Liver (tissue), 9 donors: Measurements from ENCODE around the gene LAMA2. TPM values are rescaled to one million over a fixed set of nuclear protein-coding genes. Genes with fewer than 3 reads are reported as not detected.

ENCODE experiments used
- DNase-seq: peaks from one replicate; pipeline ENCODE4 v3.0.0-alpha.2; 2017; ENCODE audit warnings: low spot score
- H3K27ac ChIP-seq, 2 donors: one replicate each; pipeline ENCODE4 v1.7.0; 2013; ENCODE audit warnings: inconsistent platforms in 2 of 2, low read length in 2 of 2, control low read depth in 1 of 2, low read depth in 1 of 2, mild to moderate bottlenecking in 1 of 2
- H3K27me3 ChIP-seq, 4 donors: one replicate each; pipeline versions ENCODE4 v1.6.1 to v1.7.0; 2013; ENCODE audit warnings: low read length in 3 of 4, inconsistent platforms in 1 of 4, mild to moderate bottlenecking in 1 of 4, moderate library complexity in 1 of 4; ENCODE audit not compliant: control insufficient read depth in 4 of 4, insufficient read depth in 4 of 4
- H3K36me3 ChIP-seq, 4 donors: one replicate each; pipeline versions ENCODE4 v1.6.1 to v1.7.0; 2013; ENCODE audit warnings: low read length in 3 of 4, mild to moderate bottlenecking in 3 of 4, low read depth in 1 of 4, moderate library complexity in 1 of 4; ENCODE audit not compliant: control insufficient read depth in 4 of 4, insufficient read depth in 3 of 4
- H3K4me1 ChIP-seq, 4 donors: one replicate each; pipeline versions ENCODE4 v1.6.1 to v1.7.0; 2013; ENCODE audit warnings: low read length in 3 of 4, mild to moderate bottlenecking in 3 of 4, moderate library complexity in 1 of 4; ENCODE audit not compliant: control insufficient read depth in 4 of 4, insufficient read depth in 4 of 4
- H3K4me3 ChIP-seq, 3 donors: one replicate each; pipeline versions ENCODE4 v1.6.1 to v1.7.0; 2013; ENCODE audit warnings: low read length in 3 of 3, control low read depth in 1 of 3, low read depth in 1 of 3, mild to moderate bottlenecking in 1 of 3
- H3K9ac ChIP-seq, 2 donors: one replicate each; pipeline ENCODE4 v1.7.0; 2013; ENCODE audit warnings: low read length in 2 of 2, mild to moderate bottlenecking in 2 of 2, moderate library complexity in 2 of 2, control low read depth in 1 of 2, low read depth in 1 of 2
- H3K9me3 ChIP-seq, 4 donors: one replicate each; pipeline versions ENCODE4 v1.6.1 to v1.7.0; 2013; ENCODE audit warnings: low read length in 3 of 4; ENCODE audit not compliant: control insufficient read depth in 4 of 4
- EGR1 ChIP-seq, 2 donors: IDR thresholded peaks; 2 replicates each; pipeline ENCODE4 v1.6.1; 2016 to 2018; ENCODE audit warnings: antibody characterized with exemption in 2 of 2, low read depth in 2 of 2
- FOXA1 ChIP-seq: IDR thresholded peaks from 2 replicates; pipeline ENCODE4 v1.6.1; 2016; ENCODE audit warnings: antibody characterized with exemption
- FOXA2 ChIP-seq: IDR thresholded peaks from 2 replicates; pipeline ENCODE4 v1.6.1; 2016; ENCODE audit warnings: antibody characterized with exemption
- GABPA ChIP-seq, 2 donors: IDR thresholded peaks in 1 of 2; conservative IDR thresholded peaks in 1 of 2; 2 replicates each; pipeline ENCODE4 v1.6.1; 2016; ENCODE audit warnings: antibody characterized with exemption in 2 of 2, mild to moderate bottlenecking in 1 of 2, moderate library complexity in 1 of 2
- HNF4A ChIP-seq, 2 donors: conservative IDR thresholded peaks; 2 replicates each; pipeline ENCODE4 v1.6.1; 2016; ENCODE audit warnings: antibody characterized with exemption in 2 of 2, mild to moderate bottlenecking in 2 of 2
- HNF4G ChIP-seq: IDR thresholded peaks from 2 replicates; pipeline ENCODE4 v1.6.1; 2016; ENCODE audit warnings: antibody characterized with exemption
- JUND ChIP-seq, 2 donors: IDR thresholded peaks; 2 replicates each; pipeline ENCODE4 v1.6.1; 2016; ENCODE audit warnings: antibody characterized with exemption in 2 of 2
- MAX ChIP-seq: IDR thresholded peaks from 2 replicates; pipeline ENCODE4 v1.6.1; 2016; ENCODE audit warnings: antibody characterized with exemption
- NR2F2 ChIP-seq: IDR thresholded peaks from 2 replicates; pipeline ENCODE4 v1.6.1; 2016; ENCODE audit warnings: antibody characterized with exemption
- RAD21 ChIP-seq, 2 donors: IDR thresholded peaks; 2 replicates each; pipeline ENCODE4 v1.6.1; 2016; ENCODE audit warnings: antibody characterized with exemption in 2 of 2, mild to moderate bottlenecking in 2 of 2
- RXRA ChIP-seq, 2 donors: IDR thresholded peaks; 2 replicates each; pipeline ENCODE4 v1.6.1; 2017 to 2018; ENCODE audit warnings: antibody characterized with exemption in 2 of 2, mild to moderate bottlenecking in 1 of 2
- SP1 ChIP-seq: IDR thresholded peaks from 2 replicates; pipeline ENCODE4 v1.6.1; 2018; ENCODE audit warnings: antibody characterized with exemption, mild to moderate bottlenecking
- TAF1 ChIP-seq: conservative IDR thresholded peaks from 2 replicates; pipeline ENCODE4 v1.6.1; 2016; ENCODE audit warnings: antibody characterized with exemption, mild to moderate bottlenecking
- YY1 ChIP-seq: IDR thresholded peaks from 2 replicates; pipeline ENCODE4 v1.6.1; 2016; ENCODE audit warnings: antibody characterized with exemption, mild to moderate bottlenecking
- ZBTB33 ChIP-seq: IDR thresholded peaks from 2 replicates; pipeline ENCODE4 v1.6.1; 2016; ENCODE audit warnings: antibody characterized with exemption
- whole genome bisulfite sequencing: extraction: QIAGEN DNeasy Blood & Tissue Kit; methylation state at CpG from one replicate; pipeline ENCODE4 v1.1.7; 2013; 5-methylcytosine and 5-hydroxymethylcytosine counted together
- polyA plus RNA-seq, 2 donors: library from polyadenylated mRNA; stranded (reverse) in 1 of 2; unstranded in 1 of 2; fragments of 200-250 nt in 1 of 2; fragments of >200 nt in 1 of 2; fragmentation: Nextera tagmentation in 1 of 2; extraction: Ambion mirVana in 1 of 2; gene quantifications; one replicate each; pipeline versions ENCODE4 v1.2.1 to v1.2.3, GENCODE V29; 2013 to 2015
- total RNA-seq, 2 donors: library from RNA; depleted of rRNA; stranded (reverse); fragments of >200 nt; gene quantifications; one replicate each; pipeline ENCODE4 v1.2.3, GENCODE V29; 2014
- TF ChIP-seq, protein P1 (sequence below): IDR thresholded peaks from 2 replicates; pipeline ENCODE4 v1.6.1; 2016; ENCODE audit warnings: antibody characterized with exemption, mild to moderate bottlenecking
- TF ChIP-seq, protein P2 (sequence below): fragments of 150-350 bp; IDR thresholded peaks from 2 replicates; pipeline ENCODE4 v1.5.1; 2017; ENCODE audit warnings: improper control_type of control experiment, low read depth, low read length; ENCODE audit not compliant: missing input control
- TF ChIP-seq, protein P3 (sequence below): IDR thresholded peaks from 2 replicates; pipeline ENCODE4 v1.6.1; 2016; ENCODE audit warnings: antibody characterized with exemption
- donor health status: healthy.
- donor health status: healthy.
- donor health status: healthy.
- donor health status: healthy.
- donor health status: healthy.

Gene LAMA2
- total and polyA plus RNA-seq, 4 donors = 1.3 to 17.0 (median 3.0) TPM

DNA sequence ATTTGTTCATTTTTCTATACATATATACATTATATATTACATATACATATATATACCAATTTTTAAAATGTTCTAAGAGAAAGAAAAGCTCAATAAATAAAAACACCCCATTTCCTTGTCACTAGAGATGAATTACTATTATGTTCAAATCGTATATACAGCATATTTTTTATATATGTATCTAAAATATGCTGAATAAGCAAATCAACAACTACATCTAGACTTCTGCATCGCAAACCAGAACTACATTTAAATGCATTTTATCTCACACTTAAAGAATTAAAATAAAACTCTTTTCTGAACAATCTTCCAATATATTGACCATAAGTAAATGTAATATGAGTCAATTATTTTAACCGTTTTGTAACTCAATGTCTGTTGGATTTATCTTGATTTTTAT lies 133.9 kb downstream of the LAMA2 start:
- Histone ChIP-seq H3K27ac (no peak overlapping the region), H3K36me3 (no peaks in the 10 kb centered on the region), H3K9ac (no peak overlapping the region), H3K4me1 (no peaks in the 10 kb centered on the region), H3K4me3 (no peak overlapping the region), H3K9me3 (no peaks in the 10 kb centered on the region), H3K27me3 (peaks cover 0 to 2% (median 0%) of the 10 kb centered on the region in 4 donors)
- DNase-seq = no peak
- TF ChIP-seq GABPA (IDR thresholded peaks at IDR 0.05 in 1 of 2, conservative IDR thresholded peaks at IDR 0.05 in 1 of 2) (no peak), HNF4A (conservative IDR thresholded peaks at IDR 0.05) (no peak), TAF1 (no peak), RAD21 (IDR thresholded peaks at IDR 0.05) (no peak), FOXA2 (no peak), HNF4G (no peak), SP1 (no peak)
- 71% methylated on average over 3 of the region's 3 CpGs for WGBS

DNA sequence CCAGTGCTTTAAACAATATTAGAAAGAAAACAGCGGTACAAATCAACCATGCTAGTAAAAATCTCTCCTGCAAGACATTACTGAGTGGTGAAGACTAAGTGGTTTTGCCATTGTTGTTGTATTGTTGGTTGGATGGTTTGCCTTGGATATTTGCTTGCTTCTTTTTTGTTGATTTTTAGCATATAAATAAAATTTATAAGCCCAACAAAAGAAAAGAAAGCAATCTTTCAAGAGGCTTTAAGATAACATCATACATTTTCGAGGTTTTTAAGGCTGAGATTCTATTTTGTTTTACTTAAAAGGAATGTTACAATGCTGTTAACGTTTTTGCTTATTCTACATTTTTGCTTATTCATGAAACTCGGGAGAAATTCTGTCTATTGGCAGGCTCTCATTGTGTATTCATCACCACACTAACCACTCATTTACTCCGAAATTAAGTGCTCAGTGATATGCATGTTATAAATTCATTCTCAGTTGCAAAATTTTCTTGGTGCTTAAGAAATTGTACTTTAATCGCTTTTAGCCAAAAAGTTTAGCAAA lies 139.1 kb downstream of the LAMA2 start:
- Histone ChIP-seq H3K27me3 (peaks cover 0 to 2% (median 0%) of the 10 kb centered on the region in 4 donors), H3K36me3 (no peaks in the 10 kb centered on the region), H3K4me1 (no peaks in the 10 kb centered on the region), H3K4me3 (no peak overlapping the region), H3K9ac (no peak overlapping the region), H3K27ac (no peak overlapping the region), H3K9me3 (no peaks in the 10 kb centered on the region)
- DNase-seq = no peak
- 66% methylated on average over 6 of the region's 6 CpGs for WGBS
- no peak for TF ChIP-seq FOXA2
- TF ChIP-seq HNF4G = no peak
- TF ChIP-seq RXRA (IDR thresholded peaks at IDR 0.05) = no peak
- TF ChIP-seq SP1 = no peak
- no peak for TF ChIP-seq YY1
- TF ChIP-seq, protein P1, sequence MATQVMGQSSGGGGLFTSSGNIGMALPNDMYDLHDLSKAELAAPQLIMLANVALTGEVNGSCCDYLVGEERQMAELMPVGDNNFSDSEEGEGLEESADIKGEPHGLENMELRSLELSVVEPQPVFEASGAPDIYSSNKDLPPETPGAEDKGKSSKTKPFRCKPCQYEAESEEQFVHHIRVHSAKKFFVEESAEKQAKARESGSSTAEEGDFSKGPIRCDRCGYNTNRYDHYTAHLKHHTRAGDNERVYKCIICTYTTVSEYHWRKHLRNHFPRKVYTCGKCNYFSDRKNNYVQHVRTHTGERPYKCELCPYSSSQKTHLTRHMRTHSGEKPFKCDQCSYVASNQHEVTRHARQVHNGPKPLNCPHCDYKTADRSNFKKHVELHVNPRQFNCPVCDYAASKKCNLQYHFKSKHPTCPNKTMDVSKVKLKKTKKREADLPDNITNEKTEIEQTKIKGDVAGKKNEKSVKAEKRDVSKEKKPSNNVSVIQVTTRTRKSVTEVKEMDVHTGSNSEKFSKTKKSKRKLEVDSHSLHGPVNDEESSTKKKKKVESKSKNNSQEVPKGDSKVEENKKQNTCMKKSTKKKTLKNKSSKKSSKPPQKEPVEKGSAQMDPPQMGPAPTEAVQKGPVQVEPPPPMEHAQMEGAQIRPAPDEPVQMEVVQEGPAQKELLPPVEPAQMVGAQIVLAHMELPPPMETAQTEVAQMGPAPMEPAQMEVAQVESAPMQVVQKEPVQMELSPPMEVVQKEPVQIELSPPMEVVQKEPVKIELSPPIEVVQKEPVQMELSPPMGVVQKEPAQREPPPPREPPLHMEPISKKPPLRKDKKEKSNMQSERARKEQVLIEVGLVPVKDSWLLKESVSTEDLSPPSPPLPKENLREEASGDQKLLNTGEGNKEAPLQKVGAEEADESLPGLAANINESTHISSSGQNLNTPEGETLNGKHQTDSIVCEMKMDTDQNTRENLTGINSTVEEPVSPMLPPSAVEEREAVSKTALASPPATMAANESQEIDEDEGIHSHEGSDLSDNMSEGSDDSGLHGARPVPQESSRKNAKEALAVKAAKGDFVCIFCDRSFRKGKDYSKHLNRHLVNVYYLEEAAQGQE = no peak
- no peak for TF ChIP-seq TAF1
- no peak for TF ChIP-seq FOXA1
- no peak for TF ChIP-seq RAD21 (IDR thresholded peaks at IDR 0.05)
- TF ChIP-seq HNF4A (conservative IDR thresholded peaks at IDR 0.05) = no peak
- TF ChIP-seq, protein P2, sequence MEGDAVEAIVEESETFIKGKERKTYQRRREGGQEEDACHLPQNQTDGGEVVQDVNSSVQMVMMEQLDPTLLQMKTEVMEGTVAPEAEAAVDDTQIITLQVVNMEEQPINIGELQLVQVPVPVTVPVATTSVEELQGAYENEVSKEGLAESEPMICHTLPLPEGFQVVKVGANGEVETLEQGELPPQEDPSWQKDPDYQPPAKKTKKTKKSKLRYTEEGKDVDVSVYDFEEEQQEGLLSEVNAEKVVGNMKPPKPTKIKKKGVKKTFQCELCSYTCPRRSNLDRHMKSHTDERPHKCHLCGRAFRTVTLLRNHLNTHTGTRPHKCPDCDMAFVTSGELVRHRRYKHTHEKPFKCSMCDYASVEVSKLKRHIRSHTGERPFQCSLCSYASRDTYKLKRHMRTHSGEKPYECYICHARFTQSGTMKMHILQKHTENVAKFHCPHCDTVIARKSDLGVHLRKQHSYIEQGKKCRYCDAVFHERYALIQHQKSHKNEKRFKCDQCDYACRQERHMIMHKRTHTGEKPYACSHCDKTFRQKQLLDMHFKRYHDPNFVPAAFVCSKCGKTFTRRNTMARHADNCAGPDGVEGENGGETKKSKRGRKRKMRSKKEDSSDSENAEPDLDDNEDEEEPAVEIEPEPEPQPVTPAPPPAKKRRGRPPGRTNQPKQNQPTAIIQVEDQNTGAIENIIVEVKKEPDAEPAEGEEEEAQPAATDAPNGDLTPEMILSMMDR = no peak
- no peak for TF ChIP-seq JUND (IDR thresholded peaks at IDR 0.05)
- TF ChIP-seq GABPA (IDR thresholded peaks at IDR 0.05 in 1 of 2, conservative IDR thresholded peaks at IDR 0.05 in 1 of 2) = no peak
- TF ChIP-seq NR2F2 = no peak
- TF ChIP-seq MAX = no peak
- no peak for TF ChIP-seq ZBTB33
- TF ChIP-seq, protein P3, sequence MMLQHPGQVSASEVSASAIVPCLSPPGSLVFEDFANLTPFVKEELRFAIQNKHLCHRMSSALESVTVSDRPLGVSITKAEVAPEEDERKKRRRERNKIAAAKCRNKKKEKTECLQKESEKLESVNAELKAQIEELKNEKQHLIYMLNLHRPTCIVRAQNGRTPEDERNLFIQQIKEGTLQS = no peak
- no peak for TF ChIP-seq EGR1 (IDR thresholded peaks at IDR 0.05; ENCODE audit: low read depth in 2 of 2)
